MM.1S (cell line): Measurements from ENCODE around the gene CTRL.

Experiments used
- DNase-seq: peaks from one replicate; pipeline ENCODE4 v3.0.0-alpha.2; 2015
- H2AFZ ChIP-seq: fragments of 300-600 bp; sonication (generic); 2 replicates; pipeline ENCODE4 v1.6.0; 2016; ENCODE audit warnings: antibody characterized with exemption, low read length
- H3F3A ChIP-seq: fragments of 300-600 bp; sonication (generic); 2 replicates; pipeline ENCODE4 v1.6.1; 2016; ENCODE audit warnings: mild to moderate bottlenecking, antibody characterized with exemption, low read length, moderate library complexity, mixed read lengths; ENCODE audit not compliant: insufficient read depth
- H3K27ac ChIP-seq: fragments of 300-600 bp; sonication (generic); 2 replicates; pipeline ENCODE4 v1.5.1; 2016; ENCODE audit warnings: mild to moderate bottlenecking, low read length
- H3K27me3 ChIP-seq: fragments of 300-600 bp; sonication (generic); replicated peaks from 2 replicates; pipeline ENCODE4 v1.6.0; 2016; ENCODE audit warnings: low read length; ENCODE audit not compliant: insufficient read depth
- H3K36me3 ChIP-seq: fragments of 300-600 bp; sonication (generic); replicated peaks from 2 replicates; pipeline ENCODE4 v1.6.1; 2016; ENCODE audit warnings: mild to moderate bottlenecking, low read length, mixed read lengths; ENCODE audit not compliant: insufficient read depth
- H3K4me1 ChIP-seq: fragments of 300-600 bp; sonication (generic); 2 replicates; pipeline ENCODE4 v1.6.1; 2016; ENCODE audit warnings: low read length, mixed read lengths
- H3K4me2 ChIP-seq: fragments of 300-600 bp; sonication (generic); 2 replicates; pipeline ENCODE4 v1.6.0; 2016; ENCODE audit warnings: low read depth, low read length
- H3K4me3 ChIP-seq: fragments of 300-600 bp; sonication (generic); 2 replicates; pipeline ENCODE4 v1.5.1; 2016; ENCODE audit warnings: low read length, mixed read lengths
- H3K79me2 ChIP-seq: fragments of 300-600 bp; sonication (generic); 2 replicates; pipeline ENCODE4 v1.6.1; 2016; ENCODE audit warnings: mixed run types, low read length, mixed read lengths
- H3K9ac ChIP-seq: fragments of 300-600 bp; sonication (generic); 2 replicates; pipeline ENCODE4 v1.6.1; 2016; ENCODE audit warnings: low read length, mixed read lengths
- H3K9me2 ChIP-seq: fragments of 300-600 bp; sonication (generic); replicated peaks from 2 replicates; pipeline ENCODE4 v1.6.1; 2016; ENCODE audit warnings: mild to moderate bottlenecking, low read length, mixed read lengths; ENCODE audit not compliant: insufficient read depth
- H3K9me3 ChIP-seq: fragments of 300-600 bp; sonication (generic); replicated peaks from 2 replicates; pipeline ENCODE4 v1.6.1; 2016; ENCODE audit warnings: mild to moderate bottlenecking, low read length, mixed read lengths; ENCODE audit not compliant: insufficient read depth
- H4K20me1 ChIP-seq: fragments of 300-600 bp; sonication (generic); 2 replicates; pipeline ENCODE4 v1.6.1; 2016; ENCODE audit warnings: mild to moderate bottlenecking, low read length, moderate library complexity, mixed read lengths; ENCODE audit not compliant: insufficient read depth
- EZH2 ChIP-seq: fragments of 300-600 bp; sonication (generic); optimal IDR thresholded peaks from 2 replicates; pipeline ENCODE3; 2017; ENCODE audit warnings: low read depth, mild to moderate bottlenecking, antibody characterized with exemption, low read length, mixed read lengths
- EZH2phosphoT487 ChIP-seq: fragments of 300-600 bp; sonication (generic); IDR thresholded peaks from 2 replicates; pipeline ENCODE4 v1.6.1; 2018; ENCODE audit warnings: antibody characterized with exemption, low read length
- TF ChIP-seq, protein P1 (sequence below): fragments of 300-600 bp; sonication (generic); IDR thresholded peaks from 2 replicates; pipeline ENCODE4 v1.5.1; 2016; ENCODE audit warnings: antibody characterized with exemption, low read length, mixed read lengths

The CTRL gene

DNA sequence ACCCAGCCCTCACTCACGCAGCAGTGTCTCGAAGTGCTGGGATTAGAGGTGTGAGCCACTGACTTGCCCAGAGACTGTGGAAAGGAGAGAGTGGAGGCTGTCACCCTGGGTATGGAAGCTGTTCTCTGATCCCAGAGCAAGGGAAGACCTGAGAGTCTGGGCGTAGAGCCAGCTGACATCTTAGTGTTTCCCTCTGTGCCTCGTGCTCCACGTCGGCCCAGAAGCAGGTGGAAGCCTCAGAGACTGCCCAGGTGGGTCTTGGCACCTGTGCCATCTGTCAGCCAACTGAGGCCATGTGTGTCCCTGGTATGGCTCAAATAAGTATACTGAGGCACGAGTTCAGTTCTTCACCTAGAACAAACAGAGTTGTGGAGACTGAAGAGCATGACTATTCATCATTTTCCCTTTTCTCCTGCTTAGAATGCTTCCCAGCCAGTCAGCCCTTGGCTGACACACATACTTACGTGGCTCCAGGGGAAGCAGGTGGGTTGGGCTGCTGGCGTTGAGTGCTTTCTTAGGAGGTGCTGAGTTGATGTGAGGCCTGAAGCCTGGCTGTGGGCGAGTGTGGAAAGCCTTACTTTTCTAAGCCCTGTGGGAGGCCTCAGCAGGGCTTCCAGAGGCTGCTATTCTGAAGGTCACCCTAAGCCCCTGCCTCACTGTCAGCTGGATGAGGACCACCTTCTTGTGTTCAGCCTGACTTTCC is 8.1 kb downstream of the CTRL start:
- Histone ChIP-seq H3K36me3 (no peaks in the 10 kb centered on the region), H3K9me2 (no peaks in the 10 kb centered on the region), H3K9me3 (no peaks in the 10 kb centered on the region), H2AFZ (no peak overlapping the region), H3K4me3 (no peak overlapping the region), H3K4me1 (no peaks in the 10 kb centered on the region), H3K27ac (no peak overlapping the region), H3K27me3 (no peaks in the 10 kb centered on the region), H3K4me2 (no peak overlapping the region), H3K9ac (no peak overlapping the region), H3F3A (no peaks in the 10 kb centered on the region), H4K20me1 (no peaks in the 10 kb centered on the region), H3K79me2 (peaks cover 7% of the 10 kb centered on the region)
- TF ChIP-seq, protein P1, sequence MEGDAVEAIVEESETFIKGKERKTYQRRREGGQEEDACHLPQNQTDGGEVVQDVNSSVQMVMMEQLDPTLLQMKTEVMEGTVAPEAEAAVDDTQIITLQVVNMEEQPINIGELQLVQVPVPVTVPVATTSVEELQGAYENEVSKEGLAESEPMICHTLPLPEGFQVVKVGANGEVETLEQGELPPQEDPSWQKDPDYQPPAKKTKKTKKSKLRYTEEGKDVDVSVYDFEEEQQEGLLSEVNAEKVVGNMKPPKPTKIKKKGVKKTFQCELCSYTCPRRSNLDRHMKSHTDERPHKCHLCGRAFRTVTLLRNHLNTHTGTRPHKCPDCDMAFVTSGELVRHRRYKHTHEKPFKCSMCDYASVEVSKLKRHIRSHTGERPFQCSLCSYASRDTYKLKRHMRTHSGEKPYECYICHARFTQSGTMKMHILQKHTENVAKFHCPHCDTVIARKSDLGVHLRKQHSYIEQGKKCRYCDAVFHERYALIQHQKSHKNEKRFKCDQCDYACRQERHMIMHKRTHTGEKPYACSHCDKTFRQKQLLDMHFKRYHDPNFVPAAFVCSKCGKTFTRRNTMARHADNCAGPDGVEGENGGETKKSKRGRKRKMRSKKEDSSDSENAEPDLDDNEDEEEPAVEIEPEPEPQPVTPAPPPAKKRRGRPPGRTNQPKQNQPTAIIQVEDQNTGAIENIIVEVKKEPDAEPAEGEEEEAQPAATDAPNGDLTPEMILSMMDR, result no peak
- TF ChIP-seq EZH2phosphoT487 (no peak), EZH2 (no peak)
- no peak for DNase-seq

DNA sequence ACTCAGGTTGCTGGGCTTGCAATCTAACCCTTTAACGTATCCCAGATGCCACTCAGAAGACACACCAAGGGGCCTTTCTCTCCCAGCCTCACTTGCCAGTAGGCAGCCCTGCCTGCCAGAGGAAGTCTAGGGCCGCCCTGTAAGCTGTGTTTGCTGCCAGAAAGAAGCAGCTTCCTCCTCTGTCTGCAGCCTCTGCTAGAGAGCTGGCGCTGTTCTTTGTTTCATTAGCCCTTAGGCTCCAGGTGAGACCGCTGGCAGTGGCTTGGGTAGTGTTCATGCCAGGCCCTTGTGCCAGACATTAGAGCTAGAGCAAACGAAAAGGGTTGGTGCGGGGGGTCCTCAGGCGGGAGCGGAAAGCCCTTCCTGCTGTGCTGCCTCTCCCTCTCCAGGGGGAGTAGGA is 8.9 kb downstream of the CTRL start:
- Histone ChIP-seq H3K9me3 (no peaks in the 10 kb centered on the region), H3K27ac (no peak overlapping the region), H3K79me2 (peaks cover 7% of the 10 kb centered on the region), H3K9ac (no peak overlapping the region), H3K36me3 (no peaks in the 10 kb centered on the region), H4K20me1 (no peaks in the 10 kb centered on the region), H2AFZ (no peak overlapping the region), H3K27me3 (no peaks in the 10 kb centered on the region), H3K4me3 (no peak overlapping the region), H3K4me1 (no peaks in the 10 kb centered on the region), H3K9me2 (no peaks in the 10 kb centered on the region), H3K4me2 (no peak overlapping the region), H3F3A (no peaks in the 10 kb centered on the region)
- no peak for DNase-seq
- no peak for TF ChIP-seq EZH2
- TF ChIP-seq EZH2phosphoT487, result no peak
- TF ChIP-seq, protein P1, result no peak

DNA sequence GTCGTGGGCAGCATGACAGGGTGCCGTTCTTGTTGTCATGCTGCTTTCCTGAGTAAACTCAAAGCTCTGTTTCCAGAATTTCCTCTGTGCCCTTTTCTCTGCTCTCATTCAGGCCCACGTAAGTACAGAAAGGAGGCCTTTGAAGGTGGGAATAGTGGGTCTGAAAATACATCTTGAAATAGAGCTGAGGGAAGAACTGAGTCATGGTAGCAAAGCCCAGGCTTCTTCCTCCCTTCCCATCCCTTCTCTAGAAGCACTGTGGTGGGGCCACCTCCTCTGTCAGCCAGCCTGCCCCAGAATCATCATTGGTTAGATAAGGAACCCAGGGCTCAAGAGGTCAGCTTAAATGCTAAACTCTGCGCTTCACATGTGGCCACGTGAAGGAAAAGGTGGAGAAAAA is 9.4 kb downstream of the CTRL start:
- Histone ChIP-seq H3K36me3 (no peaks in the 10 kb centered on the region), H3K9ac (no peak overlapping the region), H3K4me2 (no peak overlapping the region), H3K79me2 (peaks cover 7% of the 10 kb centered on the region), H3F3A (no peaks in the 10 kb centered on the region), H3K9me2 (no peaks in the 10 kb centered on the region), H3K27me3 (no peaks in the 10 kb centered on the region), H4K20me1 (no peaks in the 10 kb centered on the region), H3K4me1 (no peaks in the 10 kb centered on the region), H3K9me3 (no peaks in the 10 kb centered on the region), H3K27ac (no peak overlapping the region), H2AFZ (no peak overlapping the region), H3K4me3 (no peak overlapping the region)
- TF ChIP-seq EZH2, result no peak
- TF ChIP-seq, protein P1, result no peak
- no peak for TF ChIP-seq EZH2phosphoT487
- DNase-seq, result no peak
